Astrocyte (in vitro differentiated cells and primary cell): ENCODE data around the gene TAF11L2. TPM values are rescaled to one million over a fixed set of nuclear protein-coding genes. Genes with fewer than 3 reads are reported as not detected.
"Not testable (repeated sequence)": the region's sequence is repeated elsewhere in the genome, so short reads cannot be mapped to it uniquely, and the experiment has no call there.

Source experiments
- DNase-seq: peaks from one replicate; pipeline ENCODE4 v3.0.0-alpha.2; 2010; ENCODE audit warnings: low read depth
- FAIRE-seq: peaks from 2 replicates; lab custom pipeline; 2011; peaks lifted over from hg19 to GRCh38; lab: Jason Lieb, UNC
- H2AFZ ChIP-seq: 2 replicates; pipeline ENCODE4 v1.6.0; 2012; ENCODE audit warnings: low read depth, low read length, inconsistent platforms
- H3K27ac ChIP-seq: 2 replicates; pipeline ENCODE4 v1.5.1; 2011; ENCODE audit warnings: low read depth, low read length, inconsistent platforms
- H3K27me3 ChIP-seq: 2 replicates; pipeline ENCODE4 v1.6.0; 2011; ENCODE audit warnings: low read length, inconsistent platforms; ENCODE audit not compliant: insufficient read depth
- H3K36me3 ChIP-seq: 2 replicates; pipeline ENCODE4 v1.5.1; 2011; ENCODE audit warnings: low read length, inconsistent platforms; ENCODE audit not compliant: insufficient read depth
- H3K4me1 ChIP-seq: 2 replicates; pipeline ENCODE4 v1.5.1; 2011; ENCODE audit warnings: low read length, inconsistent platforms; ENCODE audit not compliant: insufficient read depth
- H3K4me2 ChIP-seq: 2 replicates; pipeline ENCODE4 v1.6.0; 2012; ENCODE audit warnings: low read length, inconsistent platforms
- H3K4me3 ChIP-seq: 2 replicates; pipeline ENCODE4 v1.5.1; 2011; ENCODE audit warnings: low read depth, mild to moderate bottlenecking, low read length, inconsistent platforms; ENCODE audit not compliant: insufficient read depth
- H3K79me2 ChIP-seq: 2 replicates; pipeline ENCODE4 v1.6.0; 2012; ENCODE audit warnings: mild to moderate bottlenecking, low read length, inconsistent platforms; ENCODE audit not compliant: insufficient read depth
- H3K9ac ChIP-seq: 2 replicates; pipeline ENCODE4 v1.6.0; 2012; ENCODE audit warnings: mild to moderate bottlenecking, low read length, inconsistent platforms
- H3K9me3 ChIP-seq: 2 replicates; pipeline ENCODE4 v1.5.1; 2012; ENCODE audit warnings: low read depth, mild to moderate bottlenecking, low read length, inconsistent platforms; ENCODE audit not compliant: insufficient read depth
- H4K20me1 ChIP-seq: 2 replicates; pipeline ENCODE4 v1.6.0; 2012; ENCODE audit warnings: low read length, inconsistent platforms; ENCODE audit not compliant: insufficient read depth
- H3K27ac Mint-ChIP-seq: one replicate; pipeline ENCODE4 v1.8.0; 2021; ENCODE audit warnings: mild to moderate bottlenecking, mixed read lengths; ENCODE audit not compliant: unreplicated experiment
- H3K27me3 Mint-ChIP-seq: one replicate; pipeline ENCODE4 v1.8.0; 2021; ENCODE audit warnings: low read depth, mixed read lengths; ENCODE audit not compliant: unreplicated experiment
- H3K36me3 Mint-ChIP-seq: one replicate; pipeline ENCODE4 v1.8.0; 2021; ENCODE audit warnings: low read depth, mixed read lengths; ENCODE audit not compliant: unreplicated experiment
- H3K4me1 Mint-ChIP-seq: one replicate; pipeline ENCODE4 v1.8.0; 2021; ENCODE audit warnings: low read depth, mixed read lengths; ENCODE audit not compliant: unreplicated experiment
- H3K4me3 Mint-ChIP-seq: one replicate; pipeline ENCODE4 v1.8.0; 2021; ENCODE audit warnings: mild to moderate bottlenecking, moderate library complexity, mixed read lengths; ENCODE audit not compliant: unreplicated experiment
- H3K9me3 Mint-ChIP-seq: one replicate; pipeline ENCODE4 v1.8.0; 2021; ENCODE audit warnings: mild to moderate bottlenecking, mixed read lengths; ENCODE audit not compliant: unreplicated experiment
- CTCF ChIP-seq: IDR thresholded peaks from 2 replicates; pipeline ENCODE4 v1.5.1; 2011; ENCODE audit warnings: low read depth, mild to moderate bottlenecking, inconsistent platforms, low read length, moderate library complexity; ENCODE audit not compliant: insufficient read depth
- EZH2 ChIP-seq: IDR thresholded peaks from 2 replicates; pipeline ENCODE4 v1.6.1; 2012; ENCODE audit warnings: mild to moderate bottlenecking, low read length, inconsistent platforms; ENCODE audit not compliant: insufficient read depth
- total RNA-seq: library from RNA; stranded (reverse); gene quantifications from 2 replicates; pipeline ENCODE4 v1.2.1, GENCODE V29; 2021

TAF11L2 gene
- total RNA-seq, 1 donor from 2014 or later, result not detected

GRCh38 chr5:17487174-17487512 is 10.9 kb upstream of the TAF11L2 start:
- TF ChIP-seq EZH2 (no peak), CTCF (no peak)
- H3K36me3 ChIP-seq, result no peaks in the 10 kb centered on the region
- H3K4me2 ChIP-seq, result no peak overlapping the region
- H3K79me2 ChIP-seq, result no peaks in the 10 kb centered on the region
- H3K36me3 Mint-ChIP-seq, result no peaks in the 10 kb centered on the region
- no peaks in the 10 kb centered on the region for H4K20me1 ChIP-seq
- no peak for DNase-seq
- no peak overlapping the region for H3K4me3 ChIP-seq
- H3K9me3 Mint-ChIP-seq, result no peaks in the 10 kb centered on the region
- no peak overlapping the region for H3K27ac Mint-ChIP-seq
- H3K27me3 Mint-ChIP-seq, result no peaks in the 10 kb centered on the region
- H3K4me1 ChIP-seq, result no peaks in the 10 kb centered on the region
- no peak overlapping the region for H2AFZ ChIP-seq
- peaks cover 3% of the 10 kb centered on the region for H3K4me1 Mint-ChIP-seq
- H3K9me3 ChIP-seq, result no peaks in the 10 kb centered on the region
- no peak overlapping the region for H3K27ac ChIP-seq
- FAIRE-seq, result no peak
- no peak overlapping the region for H3K9ac ChIP-seq
- H3K27me3 ChIP-seq, result peaks cover 2% of the 10 kb centered on the region
- no peak overlapping the region for H3K4me3 Mint-ChIP-seq

- not testable (repeated sequence) for H3K27me3 Mint-ChIP-seq, H3K9ac ChIP-seq, H3K4me2 ChIP-seq, H3K27ac ChIP-seq, H4K20me1 ChIP-seq, H3K9me3 ChIP-seq, H3K36me3 Mint-ChIP-seq, H2AFZ ChIP-seq, H3K4me1 Mint-ChIP-seq, H3K9me3 Mint-ChIP-seq, H3K4me3 ChIP-seq, H3K27ac Mint-ChIP-seq, DNase-seq, H3K36me3 ChIP-seq, H3K4me1 ChIP-seq, FAIRE-seq, H3K79me2 ChIP-seq, H3K4me3 Mint-ChIP-seq, H3K27me3 ChIP-seq
Measured at GRCh38 chr5:17491257-17491656, 6.8 kb upstream of the TAF11L2 start.

- no peak for TF ChIP-seq CTCF
- TF ChIP-seq EZH2, result no peak
- H3K79me2 ChIP-seq, result no peaks in the 10 kb centered on the region
- H3K4me3 ChIP-seq, result no peak overlapping the region
- no peak for FAIRE-seq
- Mint-ChIP-seq H3K36me3 (no peaks in the 10 kb centered on the region), H3K4me1 (no peaks in the 10 kb centered on the region), H3K27ac (no peak overlapping the region), H3K27me3 (no peaks in the 10 kb centered on the region), H3K4me3 (no peak overlapping the region), H3K9me3 (no peaks in the 10 kb centered on the region)
- H3K27ac ChIP-seq, result no peak overlapping the region
- H3K4me1 ChIP-seq, result no peaks in the 10 kb centered on the region
- H3K9ac ChIP-seq, result no peak overlapping the region
- no peaks in the 10 kb centered on the region for H3K9me3 ChIP-seq
- no peaks in the 10 kb centered on the region for H3K36me3 ChIP-seq
- DNase-seq, result no peak
- peaks cover 2% of the 10 kb centered on the region for H3K27me3 ChIP-seq
- no peak overlapping the region for H2AFZ ChIP-seq
- no peaks in the 10 kb centered on the region for H4K20me1 ChIP-seq
- H3K4me2 ChIP-seq, result no peak overlapping the region
Measured at GRCh38 chr5:17492770-17493169, 5.3 kb upstream of the TAF11L2 start.
